T-helper 9 cell (primary cell): ENCODE results near the gene HSF2.

Source experiments
- DNase-seq: peaks from one replicate; pipeline ENCODE4 v3.0.0-alpha.2; 2020
- total RNA-seq, 2 donors: gene quantifications; one replicate each; lab custom pipeline; 2026; lab: John Stamatoyannopoulos, UW

HSF2 gene, protein sequence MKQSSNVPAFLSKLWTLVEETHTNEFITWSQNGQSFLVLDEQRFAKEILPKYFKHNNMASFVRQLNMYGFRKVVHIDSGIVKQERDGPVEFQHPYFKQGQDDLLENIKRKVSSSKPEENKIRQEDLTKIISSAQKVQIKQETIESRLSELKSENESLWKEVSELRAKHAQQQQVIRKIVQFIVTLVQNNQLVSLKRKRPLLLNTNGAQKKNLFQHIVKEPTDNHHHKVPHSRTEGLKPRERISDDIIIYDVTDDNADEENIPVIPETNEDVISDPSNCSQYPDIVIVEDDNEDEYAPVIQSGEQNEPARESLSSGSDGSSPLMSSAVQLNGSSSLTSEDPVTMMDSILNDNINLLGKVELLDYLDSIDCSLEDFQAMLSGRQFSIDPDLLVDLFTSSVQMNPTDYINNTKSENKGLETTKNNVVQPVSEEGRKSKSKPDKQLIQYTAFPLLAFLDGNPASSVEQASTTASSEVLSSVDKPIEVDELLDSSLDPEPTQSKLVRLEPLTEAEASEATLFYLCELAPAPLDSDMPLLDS
- total RNA-seq: 27.7 to 37.9 reads per million in 2 donors

DNA sequence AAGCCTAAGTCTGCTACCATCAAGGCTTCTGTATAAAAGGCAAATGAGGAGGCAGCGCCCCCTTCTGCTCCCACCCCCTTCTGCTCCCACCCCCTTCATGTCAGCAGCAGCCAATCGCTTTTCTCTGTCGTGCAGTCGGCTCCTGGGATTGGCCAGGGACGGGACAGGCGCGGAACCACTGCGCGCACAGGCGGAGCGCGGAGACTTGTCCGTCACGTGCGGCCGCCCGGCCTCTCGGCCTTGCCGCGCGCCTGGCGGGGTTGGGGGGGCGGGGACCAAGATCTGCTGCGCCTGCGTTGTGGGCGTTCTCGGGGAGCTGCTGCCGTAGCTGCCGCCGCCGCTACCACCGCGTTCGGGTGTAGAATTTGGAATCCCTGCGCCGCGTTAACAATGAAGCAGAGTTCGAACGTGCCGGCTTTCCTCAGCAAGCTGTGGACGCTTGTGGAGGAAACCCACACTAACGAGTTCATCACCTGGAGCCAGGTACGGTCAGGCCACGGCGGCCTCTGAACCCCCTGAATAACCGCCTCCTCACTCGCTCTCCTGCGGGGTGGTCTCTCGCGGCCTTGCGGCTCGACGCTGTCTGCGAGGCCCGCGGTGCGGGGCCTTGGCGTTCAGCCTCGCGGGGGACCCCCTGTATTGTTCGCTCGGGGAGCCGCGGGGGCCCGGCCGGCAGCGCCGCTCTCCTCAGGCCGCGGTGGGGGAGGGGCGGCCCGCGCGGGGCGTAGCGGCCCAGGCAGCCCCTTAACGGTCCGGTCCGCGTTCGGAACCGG is at the start of gene HSF2:
Gene HSF2, plus strand, starts transcription at position 305 of the 773 bp plus-strand sequence. Its CDS starts 86 bp downstream, at position 391.
- DNase-seq: peak; percentile 84

DNA sequence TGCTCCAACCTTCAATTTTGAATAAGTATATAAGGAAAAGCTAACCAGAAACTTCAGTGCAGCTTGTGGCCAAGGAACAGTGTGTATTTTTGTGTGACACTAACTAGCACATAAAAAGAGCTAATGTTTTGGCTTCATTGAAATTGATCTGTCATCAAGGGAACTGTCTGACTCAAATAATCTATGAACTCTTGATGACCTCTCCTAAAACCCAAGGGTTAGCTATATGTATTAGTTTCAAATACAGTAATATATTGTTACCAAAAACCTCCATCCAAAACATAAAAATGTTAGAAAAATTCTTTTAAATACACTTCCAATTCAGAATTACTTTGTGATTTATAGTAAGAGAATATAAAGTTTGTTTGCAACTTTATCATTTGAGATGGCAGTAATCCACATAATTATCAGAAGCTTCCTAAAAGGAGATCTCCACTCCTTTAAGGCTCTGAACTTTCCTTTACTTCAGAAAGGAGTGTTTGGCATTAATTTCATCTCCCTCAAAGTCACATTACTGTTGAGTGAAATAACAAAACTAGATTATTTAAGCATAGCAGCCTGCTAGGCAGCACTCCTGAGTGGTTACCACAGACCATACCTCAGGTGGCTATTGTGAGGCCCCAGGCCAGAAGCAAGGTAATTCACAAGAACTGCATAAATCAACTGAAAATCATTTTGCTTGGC is 46.3 kb upstream of the HSF2 start:
- DNase-seq: no peak

DNA sequence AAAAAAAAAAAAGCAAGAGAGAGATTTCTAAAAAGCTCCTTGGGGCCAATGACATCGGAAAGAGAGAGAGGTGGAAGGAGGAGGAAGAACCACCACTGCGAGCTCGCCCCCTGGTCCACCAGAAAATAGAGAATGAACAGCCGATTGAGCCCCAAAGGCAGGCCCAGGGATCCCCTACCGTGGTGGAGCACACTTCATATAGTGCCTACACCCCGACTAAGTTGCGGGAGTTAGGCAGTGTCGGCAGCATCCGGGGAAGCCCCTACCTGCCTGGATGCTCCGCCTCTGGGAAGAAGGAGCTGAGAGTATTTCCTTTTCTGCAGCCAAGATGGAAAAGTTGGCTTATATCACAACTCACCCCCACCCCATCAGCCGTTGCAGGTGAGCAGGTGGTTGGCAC is 38.6 kb upstream of the HSF2 start:
- DNase-seq: no peak

DNA sequence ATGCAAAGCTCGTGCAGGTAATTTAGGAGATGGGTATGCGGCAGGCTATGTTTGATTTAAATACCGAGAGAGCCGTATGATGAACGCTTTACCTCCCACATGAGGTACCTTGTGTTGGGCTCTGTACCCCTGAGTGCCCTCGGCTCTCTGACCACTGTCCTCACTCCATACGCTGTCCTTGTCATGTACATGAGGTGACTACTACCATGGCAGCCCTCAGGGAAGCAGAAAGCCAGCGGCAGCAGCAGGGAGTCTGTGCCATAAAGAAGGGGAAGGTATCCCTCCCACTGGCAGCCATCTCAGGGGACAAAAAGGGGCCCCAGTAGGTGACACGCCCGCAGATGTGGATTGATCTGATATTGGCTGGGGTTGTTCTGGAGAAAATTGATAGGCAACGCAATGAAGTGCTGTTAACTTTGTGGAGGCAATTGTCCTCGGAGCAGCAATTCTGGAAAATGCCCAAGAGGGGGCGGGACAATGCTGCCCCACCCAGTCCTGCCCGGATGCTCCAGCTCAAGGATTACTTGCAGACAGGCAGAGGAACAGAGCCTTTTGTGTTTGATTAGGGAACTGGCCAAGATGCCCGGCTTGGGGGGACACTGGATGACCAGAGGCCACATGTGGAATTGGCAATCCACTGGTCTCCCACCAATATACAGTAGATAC is 38.0 kb upstream of the HSF2 start:
- no peak for DNase-seq

DNA sequence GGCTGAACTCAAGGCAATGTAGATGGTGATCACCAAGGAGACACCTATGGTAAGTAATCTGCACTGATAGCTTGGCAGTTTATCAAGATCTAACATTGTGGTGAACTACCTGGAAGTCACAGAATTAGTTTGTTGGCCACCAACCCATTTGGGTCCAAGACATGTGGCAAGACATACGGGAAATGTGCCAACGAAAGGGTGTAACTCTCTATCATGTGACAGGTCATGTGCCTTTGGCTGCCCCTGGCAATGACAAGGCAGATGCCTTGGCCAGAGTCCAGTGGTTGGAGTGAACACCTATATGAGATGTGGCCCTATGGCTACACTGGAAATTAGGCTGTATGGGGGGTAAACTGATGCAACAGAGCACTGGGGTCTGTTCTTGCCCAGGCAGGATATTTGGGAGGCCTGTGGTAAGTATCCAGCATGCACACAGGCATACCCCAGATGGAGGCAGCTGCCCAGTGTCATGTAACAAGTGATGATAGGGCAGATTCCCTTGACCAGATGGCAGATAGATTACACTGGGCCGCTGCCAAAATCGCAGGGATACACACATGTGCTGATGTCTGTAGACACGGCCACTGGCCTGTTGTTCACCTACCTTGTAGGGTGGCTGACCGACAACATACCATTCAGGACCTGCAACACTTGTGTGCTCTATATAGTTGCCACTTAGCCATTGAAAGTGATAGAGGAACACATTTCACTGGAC is 35.5 kb upstream of the HSF2 start:
- no peak for DNase-seq

DNA sequence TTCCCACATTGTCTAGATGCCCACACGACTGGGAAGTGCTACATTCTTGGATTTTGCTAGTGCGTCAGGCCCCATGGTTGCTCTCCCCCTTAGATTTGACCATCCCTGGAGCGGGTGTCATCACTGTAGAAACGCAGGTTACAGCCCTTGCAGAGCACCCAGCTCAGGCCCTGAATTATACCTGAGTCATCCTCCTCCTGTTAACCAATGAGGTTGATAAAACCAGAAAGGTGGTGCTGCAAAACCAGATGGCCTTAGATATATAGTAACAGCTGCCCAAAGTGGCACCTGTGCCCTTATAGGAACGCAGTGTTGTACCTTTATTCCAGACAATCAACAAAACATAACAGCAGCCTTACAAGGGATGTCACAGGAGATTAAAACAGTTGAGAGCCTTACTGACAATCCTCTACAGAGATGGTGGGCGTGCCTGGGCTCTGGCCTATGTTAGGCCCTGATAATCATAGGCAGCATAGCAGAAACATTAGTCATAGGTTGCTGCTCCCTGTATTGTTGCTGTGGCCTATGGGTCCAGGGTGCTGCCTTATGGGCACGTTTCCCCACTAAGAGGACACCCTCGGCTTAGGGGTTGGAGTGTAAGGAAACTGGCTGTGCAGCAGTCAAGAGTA is 33.6 kb upstream of the HSF2 start:
- DNase-seq: no peak

DNA sequence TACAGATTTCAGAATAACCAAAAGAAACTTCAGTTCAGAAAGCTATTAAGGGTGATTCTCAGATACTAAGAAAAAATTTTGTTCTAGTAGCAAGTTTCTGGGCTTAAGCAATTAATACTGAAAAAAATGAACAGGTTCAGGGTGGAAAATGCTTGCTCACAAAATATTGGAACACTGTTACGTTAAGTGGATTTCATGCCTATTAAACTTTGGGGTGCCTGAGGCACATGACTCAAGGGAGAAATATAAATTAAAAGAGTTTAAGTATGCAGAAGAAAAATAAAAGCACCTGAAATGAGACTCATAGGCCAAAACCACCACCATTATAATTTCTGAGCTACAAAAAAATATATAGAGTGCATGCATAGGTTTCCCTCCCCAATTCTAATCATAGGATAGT is 32.3 kb upstream of the HSF2 start:
- no peak for DNase-seq

DNA sequence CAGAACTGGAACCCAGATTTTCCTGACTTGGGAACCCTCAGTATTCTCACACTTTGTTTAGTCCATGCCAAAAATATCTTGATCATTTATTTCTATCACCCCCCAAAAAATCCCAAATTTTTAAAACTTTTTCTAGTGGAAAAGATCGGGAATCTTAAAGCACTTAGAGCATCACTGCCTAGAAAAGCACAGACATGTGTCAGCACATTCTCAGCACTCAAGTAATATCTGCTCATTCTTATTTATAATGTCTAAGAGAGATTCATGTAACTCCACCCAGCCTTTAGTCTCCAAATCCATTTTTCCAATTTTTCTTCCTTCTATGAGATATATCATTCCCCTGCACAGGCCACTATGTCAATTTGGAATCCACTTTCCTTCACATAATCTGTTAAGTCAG is 29.9 kb upstream of the HSF2 start:
- no peak for DNase-seq

DNA sequence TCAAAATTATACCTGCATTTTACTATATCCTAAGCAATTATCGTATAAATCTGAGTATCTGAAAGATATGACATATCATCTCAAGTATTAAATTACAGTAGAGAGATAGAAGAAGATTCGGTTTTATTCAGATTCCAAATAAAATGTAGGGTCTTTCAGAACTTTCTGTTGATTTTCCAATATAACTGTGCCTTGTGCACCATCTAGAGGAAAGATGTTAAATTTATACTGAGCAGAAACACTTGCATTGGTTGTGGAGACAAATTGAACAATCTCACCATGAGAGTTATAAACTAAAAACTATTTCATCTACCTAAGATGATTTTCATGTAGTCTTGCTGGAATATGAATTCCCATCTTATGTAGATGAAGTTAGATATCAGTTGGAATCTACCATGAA is 26.8 kb upstream of the HSF2 start:
- DNase-seq: no peak

DNA sequence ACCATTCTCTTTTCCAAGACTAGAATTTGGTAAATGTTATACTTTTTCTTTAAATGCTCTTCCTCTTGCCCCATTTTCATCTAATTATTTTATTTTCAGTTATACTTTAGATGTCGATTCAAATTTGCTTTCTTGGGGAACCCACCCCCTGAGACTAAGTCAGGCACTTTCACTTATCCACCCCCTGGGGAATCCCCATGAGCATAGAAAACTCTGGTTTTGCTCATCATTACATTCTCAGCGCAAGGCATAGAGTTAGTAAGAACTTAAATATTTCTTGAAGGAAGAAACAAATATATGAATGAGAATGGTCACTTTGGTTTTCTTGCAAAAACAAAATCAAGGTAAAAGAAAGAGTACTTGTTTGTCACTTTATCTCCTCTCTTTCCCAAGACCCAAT is 25.1 kb upstream of the HSF2 start:
- DNase-seq: no peak

DNA sequence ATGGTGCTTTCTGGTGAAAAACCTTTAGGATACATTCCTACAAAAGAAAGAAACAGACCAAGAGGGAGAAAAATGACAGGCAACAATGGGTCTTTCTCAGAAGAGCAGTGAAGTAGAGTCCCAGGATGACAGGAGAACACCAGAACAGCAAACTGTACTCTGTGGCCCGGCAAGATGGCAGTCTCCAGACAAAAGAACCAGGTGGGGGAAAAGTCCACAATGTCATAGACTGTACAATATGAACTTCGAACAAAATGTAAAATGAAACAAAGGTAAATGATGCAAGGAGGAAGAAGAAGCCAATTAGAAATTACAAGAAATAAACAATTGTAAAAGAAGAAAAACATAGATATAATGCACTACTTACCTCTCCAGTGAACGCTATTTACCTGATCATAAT is 23.2 kb upstream of the HSF2 start:
- no peak for DNase-seq

DNA sequence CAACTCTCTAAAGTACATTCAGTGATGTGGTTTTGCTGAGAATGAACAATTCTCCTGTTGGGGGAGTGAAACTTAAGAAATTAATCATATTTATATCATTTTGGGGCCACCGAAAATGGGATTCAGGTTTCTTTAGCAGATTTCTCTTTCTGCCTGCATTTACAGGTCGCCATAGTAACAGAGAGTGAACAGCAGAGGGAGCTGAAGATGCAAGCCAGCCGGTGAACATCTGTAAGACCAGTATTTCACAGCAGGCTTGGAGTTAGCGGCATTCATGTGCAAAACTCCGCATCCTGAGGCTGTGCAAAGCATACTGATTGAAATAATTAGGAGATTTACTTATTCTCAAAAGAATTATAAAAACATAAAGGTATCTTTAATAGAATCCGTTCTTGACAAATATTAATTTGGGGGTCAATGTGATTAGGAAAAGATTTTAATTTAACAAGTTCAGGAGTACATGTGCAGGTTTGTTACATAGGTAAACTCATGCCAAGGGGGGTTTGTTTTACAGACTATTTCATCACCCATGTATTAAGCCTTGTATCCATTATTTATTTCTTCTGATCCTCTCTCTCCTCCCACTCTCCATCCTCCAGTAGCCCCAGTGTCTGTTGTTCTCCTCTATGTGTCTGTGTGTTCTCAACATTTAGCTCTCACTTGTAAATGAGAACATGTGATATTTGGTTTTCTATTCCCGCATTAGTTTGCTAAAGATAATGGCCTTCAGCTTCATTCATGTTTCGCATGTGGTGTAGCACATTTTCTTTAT is 17.8 kb upstream of the HSF2 start:
- DNase-seq: peak; percentile 21

DNA sequence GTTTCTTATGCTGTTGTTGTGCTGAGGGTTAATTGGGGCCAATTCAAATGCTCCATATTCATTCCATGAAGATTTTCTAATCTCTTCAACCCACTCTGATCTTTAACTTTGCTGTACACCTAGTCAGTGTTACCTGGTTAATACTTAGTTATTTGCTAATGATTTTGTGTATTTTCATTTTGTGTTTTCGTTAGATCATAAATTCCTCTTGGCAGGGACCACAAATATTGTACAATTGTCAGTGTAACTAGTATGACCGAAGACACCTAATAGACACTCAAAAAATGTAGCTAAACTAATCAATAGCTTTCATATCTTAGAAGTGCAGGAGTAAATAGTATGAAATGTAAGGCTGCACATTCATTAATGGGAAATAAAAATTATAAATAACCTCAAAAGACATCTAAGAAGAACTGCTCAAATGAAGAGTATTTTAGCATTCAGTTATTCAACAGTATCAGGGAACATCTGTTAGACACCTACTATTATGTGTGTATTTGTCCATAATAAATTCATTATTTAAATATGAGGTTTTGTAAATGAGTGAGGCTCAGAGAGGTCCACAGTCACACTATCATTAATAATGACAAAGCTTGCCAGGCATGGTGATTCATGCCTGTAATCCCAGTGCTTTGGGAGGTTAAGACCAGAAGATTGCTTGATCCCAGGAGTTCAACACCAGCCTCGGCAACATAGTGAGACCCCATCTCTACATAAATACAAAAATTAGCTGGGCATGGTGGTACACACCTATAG is 13.4 kb upstream of the HSF2 start:
- no peak for DNase-seq

DNA sequence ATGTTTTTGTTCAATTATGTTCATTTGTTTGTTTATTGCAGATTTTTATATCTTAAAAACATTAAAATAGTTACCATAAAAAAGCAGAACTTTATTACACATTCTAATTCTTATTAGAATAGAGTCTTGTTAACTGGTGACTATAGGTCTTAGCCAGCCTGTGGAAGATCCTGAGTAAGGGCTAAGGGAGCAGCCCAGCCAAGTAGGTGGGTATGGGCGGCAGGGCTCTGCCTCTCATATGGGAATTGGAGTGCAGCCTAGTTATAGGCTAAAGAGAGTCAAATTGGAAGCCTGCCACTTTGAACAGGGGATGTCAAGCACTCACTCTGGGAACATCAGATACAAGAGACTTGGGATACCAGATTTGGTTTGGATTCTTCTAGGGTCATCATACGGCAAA is 10.5 kb upstream of the HSF2 start:
- DNase-seq: no peak

DNA sequence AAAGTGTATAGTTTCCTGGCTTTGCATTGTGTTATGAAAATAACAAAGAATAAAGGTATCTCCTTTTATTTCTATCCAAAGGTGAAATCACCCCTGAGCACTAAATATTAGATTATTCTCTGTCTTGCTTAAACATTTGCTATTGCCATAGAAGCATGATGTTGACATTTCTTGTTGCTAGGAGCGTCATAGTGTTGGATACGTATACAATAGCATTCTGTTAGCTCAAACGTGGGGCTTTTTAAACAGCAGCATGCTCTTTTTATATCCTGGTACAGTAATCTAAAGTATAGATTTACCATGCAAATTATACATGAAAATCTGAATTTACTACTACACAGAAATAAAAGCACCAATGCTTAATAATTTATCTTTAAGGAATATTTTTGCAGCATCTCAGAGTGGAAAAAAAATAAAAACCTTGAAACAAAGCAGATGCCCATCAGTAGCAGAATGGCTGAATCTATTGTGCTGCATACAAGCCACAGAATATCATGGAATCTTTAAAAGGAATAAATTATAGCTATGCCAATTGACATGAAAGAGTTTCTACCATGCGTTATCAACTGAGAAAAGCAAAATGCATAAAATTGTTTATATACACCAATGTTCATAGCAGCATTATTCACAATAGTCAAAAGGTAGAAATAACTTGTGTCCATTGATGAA is 9.6 kb upstream of the HSF2 start:
- no peak for DNase-seq

DNA sequence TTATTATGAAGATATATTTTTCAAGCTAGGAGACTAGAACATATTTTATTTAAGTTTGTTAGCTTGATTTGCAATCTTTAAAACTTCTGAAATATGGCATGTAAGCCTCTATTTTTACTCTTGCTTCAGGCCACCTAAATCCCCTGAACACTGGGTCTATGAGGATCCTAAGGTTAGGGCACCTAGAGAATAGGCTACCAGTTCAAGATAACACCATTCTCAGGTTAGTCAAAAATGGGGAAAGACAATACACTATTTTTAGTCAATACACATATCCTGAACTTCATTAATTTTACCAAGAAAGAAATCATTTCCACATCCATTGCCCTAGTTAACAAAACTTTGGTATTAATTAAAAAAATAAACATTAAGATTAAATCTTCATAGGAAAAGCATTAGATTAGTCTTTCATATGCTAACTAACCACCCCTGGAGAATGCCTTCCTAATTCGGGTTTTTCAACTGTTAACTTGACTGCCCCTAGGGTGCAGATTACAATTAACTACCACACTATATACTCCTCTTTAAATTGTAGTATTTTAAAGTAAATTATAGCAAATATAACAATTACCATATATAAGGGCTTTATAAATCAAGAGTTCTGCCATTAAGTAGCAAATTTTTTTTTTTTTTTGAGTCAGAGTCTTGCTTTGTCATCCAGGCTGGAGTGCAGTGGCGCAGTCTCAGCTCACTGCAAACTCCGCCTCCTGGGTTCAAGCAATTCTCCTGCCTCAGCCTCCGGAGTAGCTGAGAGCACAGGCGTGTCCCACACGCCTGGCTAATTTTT is 6.7 kb upstream of the HSF2 start:
- DNase-seq: no peak

DNA sequence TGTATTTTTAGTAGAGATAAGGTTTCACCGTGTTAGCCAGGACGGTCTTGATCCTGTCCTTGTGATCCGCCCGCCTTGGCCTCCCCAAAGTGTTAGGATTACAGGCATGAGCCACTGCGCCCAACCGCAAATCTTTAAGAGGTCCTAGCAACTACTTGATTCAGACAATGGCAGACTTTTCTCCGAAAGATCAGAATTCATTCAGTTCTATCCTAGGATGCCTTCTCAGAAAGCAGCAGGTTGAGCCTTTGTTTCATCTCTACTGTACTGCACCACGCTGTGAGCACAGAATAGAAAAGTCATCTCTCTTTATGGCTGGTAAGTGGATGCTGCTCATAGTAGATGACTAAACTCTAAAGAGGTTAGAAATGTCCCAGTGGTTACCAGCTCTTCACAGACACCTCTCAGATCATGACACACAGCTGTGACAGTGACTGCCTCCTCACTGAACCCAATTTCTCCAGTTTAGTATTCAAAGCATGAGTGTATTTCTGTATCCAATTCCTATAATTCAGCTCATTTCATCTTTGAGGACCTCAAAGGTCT is 6.0 kb upstream of the HSF2 start:
- DNase-seq: no peak

DNA sequence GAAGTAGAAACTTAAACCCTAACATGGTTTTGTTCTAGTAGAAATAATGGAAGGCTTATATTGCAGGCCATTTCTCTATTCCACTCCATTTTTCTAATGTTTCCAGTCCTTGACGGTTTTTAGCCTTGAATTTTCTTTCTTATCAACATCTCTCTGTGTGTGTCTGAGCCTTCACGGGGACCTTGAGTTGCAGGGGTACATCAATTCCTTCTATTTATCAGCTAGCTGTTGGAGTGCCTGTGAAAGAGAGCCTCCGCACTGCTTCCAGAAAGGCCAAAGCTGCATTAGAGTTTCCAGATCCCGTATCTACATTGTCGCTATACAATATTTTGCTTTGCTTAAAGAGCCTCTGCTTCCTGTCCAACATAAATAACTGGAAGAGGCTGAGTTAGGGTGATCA is 5.4 kb upstream of the HSF2 start:
- DNase-seq: no peak

DNA sequence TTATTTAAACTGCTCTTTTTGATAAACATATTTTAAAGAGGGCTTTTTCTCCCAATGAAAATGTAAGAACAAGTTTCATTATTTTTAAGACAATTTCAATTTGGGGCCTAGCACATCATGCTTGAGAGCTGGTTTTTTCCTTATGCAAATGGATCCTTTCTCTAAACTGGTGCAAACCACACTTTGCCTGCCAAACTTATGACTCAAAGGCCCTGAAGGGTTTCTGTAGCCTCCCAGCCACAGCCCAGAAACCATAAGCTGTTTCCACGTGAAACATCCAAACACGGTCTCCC is 451 bp upstream of the HSF2 start:
- no peak for DNase-seq
